ENCODE data around the gene ZNF841. TPM values are rescaled to one million over a fixed set of nuclear protein-coding genes. Genes with fewer than 3 reads are reported as not detected.
A peak's percentile ranks its signal among the peaks of the same experiment; 100 is the strongest.

ZNF841 gene
- total RNA-seq (ENCODE audit: unreplicated experiment): 25.4 TPM
- long read RNA-seq, partial matches to known transcripts: 0 of 5 reads
- long read RNA-seq, other reads (novel, unspliced or antisense): 5 of 5 reads

- TF ChIP-seq CTCF (IDR thresholded peaks at IDR 0.05; ENCODE audit: partially characterized antibody, unreplicated experiment): peak; percentile 16
Measured at GRCh38 chr19:52095172-52096014, at the start of gene ZNF841. TSS of gene ZNF841 (minus strand) at chr19:52095765. CDS start at chr19:52084801, 10,964 bp downstream.

GRCh38 chr19:52142001-52142595 lies 46.5 kb upstream of the ZNF841 start:
- peaks cover 16% of the 10 kb centered on the region for H3K9me3 Mint-ChIP-seq (ENCODE audit: unreplicated experiment)
- H3K27me3 Mint-ChIP-seq (ENCODE audit: unreplicated experiment): peaks cover 12% of the 10 kb centered on the region

More at GRCh38 chr19:52095172-52096014, at the start of gene ZNF841:
- H3K27ac Mint-ChIP-seq (ENCODE audit: unreplicated experiment): peak within 1 kb of the TSS; percentile 80
- peaks cover 6% of the 10 kb centered on the region for H3K4me1 Mint-ChIP-seq (ENCODE audit: low read depth, unreplicated experiment)
- H3K27me3 Mint-ChIP-seq (ENCODE audit: unreplicated experiment): peaks cover 11% of the 10 kb centered on the region
- H3K36me3 Mint-ChIP-seq (ENCODE audit: unreplicated experiment): peaks cover 18% of the 10 kb centered on the region
- peak; percentile 97 for DNase-seq
- peak within 1 kb of the TSS; percentile 98 for H3K4me3 Mint-ChIP-seq (ENCODE audit: unreplicated experiment)
- H3K9me3 Mint-ChIP-seq (ENCODE audit: unreplicated experiment): peaks cover 4% of the 10 kb centered on the region

GRCh38 chr19:52141203-52141602 lies 45.6 kb upstream of the ZNF841 start:
- peaks cover 12% of the 10 kb centered on the region for H3K27me3 Mint-ChIP-seq (ENCODE audit: unreplicated experiment)
- H3K36me3 Mint-ChIP-seq (ENCODE audit: unreplicated experiment): peaks cover 30% of the 10 kb centered on the region
- no peak for DNase-seq
- H3K4me1 Mint-ChIP-seq (ENCODE audit: low read depth, unreplicated experiment): no peaks in the 10 kb centered on the region
- no peak overlapping the region for H3K27ac Mint-ChIP-seq (ENCODE audit: unreplicated experiment)
- peaks cover 18% of the 10 kb centered on the region for H3K9me3 Mint-ChIP-seq (ENCODE audit: unreplicated experiment)
- peak overlapping the region; percentile 20 for H3K4me3 Mint-ChIP-seq (ENCODE audit: unreplicated experiment)
- no peak for TF ChIP-seq CTCF (IDR thresholded peaks at IDR 0.05; ENCODE audit: partially characterized antibody, unreplicated experiment)

More at GRCh38 chr19:52142001-52142595, 46.5 kb upstream of the ZNF841 start:
- H3K4me3 Mint-ChIP-seq (ENCODE audit: unreplicated experiment): no peak overlapping the region
- no peaks in the 10 kb centered on the region for H3K4me1 Mint-ChIP-seq (ENCODE audit: low read depth, unreplicated experiment)
- H3K36me3 Mint-ChIP-seq (ENCODE audit: unreplicated experiment): peaks cover 24% of the 10 kb centered on the region
- H3K27ac Mint-ChIP-seq (ENCODE audit: unreplicated experiment): no peak overlapping the region
- TF ChIP-seq CTCF (IDR thresholded peaks at IDR 0.05; ENCODE audit: partially characterized antibody, unreplicated experiment): no peak
- no peak for DNase-seq

GRCh38 chr19:52140032-52140710 lies 44.6 kb upstream of the ZNF841 start:
- peaks cover 24% of the 10 kb centered on the region for H3K9me3 Mint-ChIP-seq (ENCODE audit: unreplicated experiment)
- H3K4me1 Mint-ChIP-seq (ENCODE audit: low read depth, unreplicated experiment): no peaks in the 10 kb centered on the region
- peak overlapping the region; percentile 97 for H3K4me3 Mint-ChIP-seq (ENCODE audit: unreplicated experiment)
- DNase-seq: peak; percentile 99
- peaks cover 34% of the 10 kb centered on the region for H3K36me3 Mint-ChIP-seq (ENCODE audit: unreplicated experiment)
- H3K27me3 Mint-ChIP-seq (ENCODE audit: unreplicated experiment): peaks cover 12% of the 10 kb centered on the region
- no peak overlapping the region for H3K27ac Mint-ChIP-seq (ENCODE audit: unreplicated experiment)
- TF ChIP-seq CTCF (IDR thresholded peaks at IDR 0.05; ENCODE audit: partially characterized antibody, unreplicated experiment): no peak
